SK-N-SH treated with all-trans-retinoic acid at 6 μM for 48 hours (cell line): ENCODE results near the gene ZNF829.
A peak's percentile ranks its signal among the peaks of the same experiment; 100 is the strongest.

Source experiments
- ATAC-seq: fragments of 200-7000 bp; cut with Tn5 transposase; 3 replicates; pipeline ENCODE4 v1.9.1; 2020; ENCODE audit warnings: mild to moderate bottlenecking, moderate library complexity
- ARNTL ChIP-seq: fragments of 450-650 bp; formaldehyde crosslinking; IDR thresholded peaks from 2 replicates; pipeline ENCODE4 v1.5.0; 2020; ENCODE audit warnings: low read depth, mild to moderate bottlenecking, moderate library complexity, borderline replicate concordance
- BACH2 ChIP-seq: fragments of 250-450 bp; sonication (Bioruptor Pico); IDR thresholded peaks from 2 replicates; pipeline ENCODE4 v1.9.0; 2021; ENCODE audit warnings: mild to moderate bottlenecking, borderline replicate concordance
- CREB5 ChIP-seq: fragments of 250-450 bp; sonication (Bioruptor Pico); IDR thresholded peaks from 2 replicates; pipeline ENCODE4 v1.5.1; 2020; ENCODE audit warnings: low read depth, mild to moderate bottlenecking, moderate library complexity
- CSDC2 ChIP-seq: fragments of 250-450 bp; sonication (Bioruptor Pico); IDR thresholded peaks from 2 replicates; pipeline ENCODE4 v1.5.0; 2020; ENCODE audit warnings: mild to moderate bottlenecking, moderate library complexity
- ESRRG ChIP-seq: fragments of 250-450 bp; sonication (Bioruptor Pico); IDR thresholded peaks from 2 replicates; pipeline ENCODE4 v1.6.1; 2021; ENCODE audit warnings: mild to moderate bottlenecking
- GLIS3 ChIP-seq: fragments of 250-450 bp; sonication (Bioruptor Pico); IDR thresholded peaks from 2 replicates; pipeline ENCODE4 v1.5.0; 2020; ENCODE audit warnings: mild to moderate bottlenecking, moderate library complexity
- ISL1 ChIP-seq: fragments of 250-450 bp; sonication (Bioruptor Pico); IDR thresholded peaks from 2 replicates; pipeline ENCODE4 v2.1.2; 2022; ENCODE audit warnings: mild to moderate bottlenecking, moderate library complexity
- OSR1 ChIP-seq: fragments of 250-450 bp; sonication (Bioruptor Pico); IDR thresholded peaks from 2 replicates; pipeline ENCODE4 v1.8.0; 2022; ENCODE audit warnings: moderate library complexity, mild to moderate bottlenecking, inconsistent platforms
- PATZ1 ChIP-seq: fragments of 250-450 bp; sonication (Bioruptor Pico); IDR thresholded peaks from 2 replicates; pipeline ENCODE4 v1.8.0; 2020; ENCODE audit warnings: mild to moderate bottlenecking, moderate library complexity, borderline replicate concordance
- POU6F1 ChIP-seq: fragments of 250-450 bp; sonication (Bioruptor Pico); IDR thresholded peaks from 2 replicates; pipeline ENCODE4 v1.8.0; 2021; ENCODE audit warnings: low read depth, mild to moderate bottlenecking, moderate library complexity, borderline replicate concordance
- PPARA ChIP-seq: fragments of 250-450 bp; sonication (Bioruptor Pico); IDR thresholded peaks from 2 replicates; pipeline ENCODE4 v1.5.0; 2020; ENCODE audit warnings: mild to moderate bottlenecking, borderline replicate concordance
- RARB ChIP-seq: fragments of 250-450 bp; sonication (Bioruptor Pico); IDR thresholded peaks from 2 replicates; pipeline ENCODE4 v1.8.0; 2021; ENCODE audit warnings: mild to moderate bottlenecking, moderate library complexity
- SNAI2 ChIP-seq: fragments of 250-450 bp; sonication (Bioruptor Pico); IDR thresholded peaks from 2 replicates; pipeline ENCODE4 v1.5.0; 2020; ENCODE audit warnings: mild to moderate bottlenecking, moderate library complexity
- TSHZ2 ChIP-seq: fragments of 250-450 bp; sonication (Bioruptor Pico); IDR thresholded peaks from 2 replicates; pipeline ENCODE4 v1.5.0; 2020; ENCODE audit warnings: mild to moderate bottlenecking, moderate library complexity
- ZC3H10 ChIP-seq: fragments of 250-450 bp; sonication (Bioruptor Pico); IDR thresholded peaks from 2 replicates; pipeline ENCODE4 v1.5.1; 2021; ENCODE audit warnings: mild to moderate bottlenecking, moderate library complexity
- ZFP3 ChIP-seq: fragments of 250-450 bp; sonication (Bioruptor Pico); IDR thresholded peaks from 2 replicates; pipeline ENCODE4 v1.5.0; 2020; ENCODE audit warnings: mild to moderate bottlenecking, moderate library complexity
- ZFP30 ChIP-seq: fragments of 450-650 bp; formaldehyde crosslinking; IDR thresholded peaks from 2 replicates; pipeline ENCODE4 v1.5.0; 2022; ENCODE audit warnings: mild to moderate bottlenecking, moderate library complexity
- ZNF565 ChIP-seq: fragments of 450-650 bp; formaldehyde crosslinking; conservative IDR thresholded peaks from 2 replicates; pipeline ENCODE4 v1.5.0; 2020; ENCODE audit warnings: low read depth, mild to moderate bottlenecking, moderate library complexity
- ZNF8 ChIP-seq: fragments of 450-650 bp; formaldehyde crosslinking; IDR thresholded peaks from 2 replicates; pipeline ENCODE4 v1.5.0; 2020; ENCODE audit warnings: mild to moderate bottlenecking, moderate library complexity
- TF ChIP-seq, protein P1 (sequence below): fragments of 250-450 bp; sonication (Bioruptor Pico); IDR thresholded peaks from 2 replicates; pipeline ENCODE4 v1.5.1; 2021; ENCODE audit warnings: mild to moderate bottlenecking, moderate library complexity

The ZNF829 gene

DNA sequence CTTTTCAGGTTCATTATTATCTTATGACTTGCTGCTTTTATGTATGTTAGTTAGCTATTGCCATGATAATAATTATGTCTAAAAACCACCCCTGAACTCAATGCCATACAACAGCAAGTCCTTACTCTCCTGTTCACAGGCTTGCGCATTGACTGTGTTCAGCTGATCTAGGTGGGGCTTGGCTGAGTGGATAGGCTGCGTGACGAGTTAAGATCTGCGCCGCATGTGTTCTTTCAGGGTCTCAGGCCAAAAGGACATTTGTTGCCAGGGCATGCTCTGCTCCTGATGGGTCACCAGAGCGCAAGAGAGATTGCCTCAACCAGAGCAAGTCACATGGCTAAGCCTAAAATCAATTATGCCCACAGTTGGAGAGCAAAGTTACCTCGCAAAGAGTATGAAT, 900 bp upstream of the ZNF829 start:
- ATAC-seq: peak; percentile 50

DNA sequence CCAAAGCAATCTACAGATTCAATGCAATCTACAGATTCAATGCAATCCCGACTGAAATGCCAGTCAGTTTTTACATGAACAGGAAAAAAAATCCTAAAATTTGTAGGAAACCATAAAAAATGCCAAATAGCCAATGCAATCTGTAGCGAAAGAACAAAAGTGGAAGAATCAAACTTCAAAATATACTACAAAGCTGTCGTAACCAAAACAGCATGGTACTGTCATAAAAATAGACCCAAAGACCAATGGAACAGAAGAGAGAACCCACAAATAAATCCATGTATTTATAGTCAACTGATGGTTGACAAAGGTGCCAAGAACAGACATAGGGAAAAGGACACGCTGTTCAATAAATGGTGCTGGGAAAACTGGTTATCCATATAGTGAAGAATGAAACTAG, 17.7 kb downstream of the ZNF829 start:
- TF ChIP-seq TSHZ2 (no peak), OSR1 (CRISPR knock-in tag) (no peak)
- no peak for ATAC-seq

More for the DNA sequence above, 900 bp upstream of the ZNF829 start:
- TF ChIP-seq POU6F1 (CRISPR knock-in tag) (no peak), ZFP3 (CRISPR knock-in tag) (no peak), ESRRG (CRISPR knock-in tag) (no peak), BACH2 (CRISPR knock-in tag) (no peak), CSDC2 (CRISPR knock-in tag) (no peak), PPARA (no peak), ZNF565 (CRISPR knock-in tag) (no peak), CREB5 (CRISPR knock-in tag) (no peak), PATZ1 (CRISPR knock-in tag) (no peak), TSHZ2 (no peak), ISL1 (CRISPR knock-in tag) (no peak), GLIS3 (no peak), ZFP30 (CRISPR knock-in tag) (no peak), SNAI2 (CRISPR knock-in tag) (no peak), ZC3H10 (CRISPR knock-in tag) (no peak)
- TF ChIP-seq, protein P1, sequence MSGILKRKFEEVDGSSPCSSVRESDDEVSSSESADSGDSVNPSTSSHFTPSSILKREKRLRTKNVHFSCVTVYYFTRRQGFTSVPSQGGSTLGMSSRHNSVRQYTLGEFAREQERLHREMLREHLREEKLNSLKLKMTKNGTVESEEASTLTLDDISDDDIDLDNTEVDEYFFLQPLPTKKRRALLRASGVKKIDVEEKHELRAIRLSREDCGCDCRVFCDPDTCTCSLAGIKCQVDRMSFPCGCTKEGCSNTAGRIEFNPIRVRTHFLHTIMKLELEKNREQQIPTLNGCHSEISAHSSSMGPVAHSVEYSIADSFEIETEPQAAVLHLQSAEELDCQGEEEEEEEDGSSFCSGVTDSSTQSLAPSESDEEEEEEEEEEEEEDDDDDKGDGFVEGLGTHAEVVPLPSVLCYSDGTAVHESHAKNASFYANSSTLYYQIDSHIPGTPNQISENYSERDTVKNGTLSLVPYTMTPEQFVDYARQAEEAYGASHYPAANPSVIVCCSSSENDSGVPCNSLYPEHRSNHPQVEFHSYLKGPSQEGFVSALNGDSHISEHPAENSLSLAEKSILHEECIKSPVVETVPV (CRISPR knock-in tag): no peak

DNA sequence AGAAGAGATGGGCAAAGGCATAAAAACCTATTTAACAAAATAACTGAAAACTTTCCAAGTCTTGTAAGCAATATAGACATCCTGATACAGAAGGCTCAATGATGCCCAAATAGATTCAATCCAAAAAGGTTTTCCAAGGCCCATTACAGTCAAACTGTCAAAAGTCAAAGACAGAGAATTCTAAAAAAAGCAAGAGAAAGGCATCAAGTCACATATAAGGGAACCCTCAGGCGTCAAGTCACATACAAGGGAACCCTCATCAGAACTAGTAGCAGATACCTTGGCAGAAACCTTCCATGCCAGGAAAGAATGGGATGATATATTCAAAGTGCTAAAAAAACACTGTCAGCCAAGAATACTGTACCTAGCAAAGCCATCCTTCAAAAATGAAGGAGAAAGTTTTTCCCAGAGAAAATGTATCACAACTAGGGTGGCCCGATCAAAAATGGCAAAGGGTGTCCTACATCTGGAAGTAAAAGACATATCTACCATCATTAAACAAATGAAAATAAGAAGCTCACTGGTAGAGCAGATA, 21.2 kb downstream of the ZNF829 start:
- ATAC-seq: no peak
- TF ChIP-seq ESRRG (CRISPR knock-in tag) (no peak), CREB5 (CRISPR knock-in tag) (no peak), RARB (CRISPR knock-in tag) (no peak), GLIS3 (no peak), ARNTL (CRISPR knock-in tag) (no peak), TSHZ2 (no peak), ZC3H10 (CRISPR knock-in tag) (no peak), ZNF8 (CRISPR knock-in tag) (no peak)
